Fibroblast of lung (primary cell): ENCODE measurements around the gene SLC13A3. TPM values are rescaled to one million over a fixed set of nuclear protein-coding genes. Genes with fewer than 3 reads are reported as not detected.

Experiments used
- DNase-seq, 2 donors: peaks; one replicate each; pipeline versions ENCODE4 v3.0.0 to v3.0.0-alpha.2; 2010; ENCODE audit warnings: low read depth in 2 of 2
- H2AFZ ChIP-seq: 2 replicates; pipeline ENCODE4 v1.5.1; 2012; ENCODE audit warnings: low read length, control low read depth, inconsistent platforms
- H3K27ac ChIP-seq: 2 replicates; pipeline ENCODE4 v1.5.1; 2011; ENCODE audit warnings: low read length, control low read depth; ENCODE audit not compliant: insufficient read depth
- H3K27me3 ChIP-seq: 2 replicates; pipeline ENCODE4 v1.5.1; 2011; ENCODE audit warnings: mild to moderate bottlenecking, low read length; ENCODE audit not compliant: control insufficient read depth, insufficient read depth
- H3K36me3 ChIP-seq: 2 replicates; pipeline ENCODE4 v1.5.1; 2011; ENCODE audit warnings: low read length; ENCODE audit not compliant: control insufficient read depth, insufficient read depth
- H3K4me1 ChIP-seq: 2 replicates; pipeline ENCODE4 v1.5.1; 2011; ENCODE audit warnings: low read length; ENCODE audit not compliant: control insufficient read depth, insufficient read depth; ENCODE audit errors: extremely low read depth
- H3K4me2 ChIP-seq: 2 replicates; pipeline ENCODE4 v1.5.1; 2011; ENCODE audit warnings: low read length, control low read depth; ENCODE audit not compliant: insufficient read depth; ENCODE audit errors: extremely low read depth
- H3K4me3 ChIP-seq, 4 experiments: fragments of 200-600 bp in 1 of 4; sonication (generic) in 1 of 4; replicated peaks in 1 of 4; 2 replicates each; pipeline ENCODE4 v1.5.1; 2011 to 2016; ENCODE audit warnings: low read length in 4 of 4, low read depth in 3 of 4, mild to moderate bottlenecking in 3 of 4, control low read depth in 2 of 4, inconsistent platforms in 1 of 4, mixed read lengths in 1 of 4; ENCODE audit not compliant: insufficient read depth in 1 of 4; ENCODE audit errors: control extremely low read depth in 1 of 4
- H3K79me2 ChIP-seq: 2 replicates; pipeline ENCODE4 v1.5.1; 2012; ENCODE audit warnings: mild to moderate bottlenecking, low read length, inconsistent platforms; ENCODE audit not compliant: control insufficient read depth, insufficient read depth
- H3K9ac ChIP-seq: 2 replicates; pipeline ENCODE4 v1.5.1; 2011; ENCODE audit warnings: mild to moderate bottlenecking, low read length, control low read depth; ENCODE audit not compliant: insufficient read depth
- H3K9me3 ChIP-seq: 2 replicates; pipeline ENCODE4 v1.5.1; 2012; ENCODE audit warnings: low read depth, low read length; ENCODE audit not compliant: control insufficient read depth, insufficient read depth
- H4K20me1 ChIP-seq: 2 replicates; pipeline ENCODE4 v1.5.1; 2011; ENCODE audit warnings: low read length; ENCODE audit not compliant: control insufficient read depth, insufficient read depth; ENCODE audit errors: extremely low read depth
- EZH2 ChIP-seq: IDR thresholded peaks from 2 replicates; pipeline ENCODE4 v1.5.1; 2012; ENCODE audit warnings: low read length, control low read depth, mild to moderate bottlenecking; ENCODE audit errors: missing control alignments
- polyA plus RNA-seq, 2 donors: library from polyadenylated mRNA; depleted of rRNA in 1 of 2; stranded (reverse) in 1 of 2; unstranded in 1 of 2; fragments of >200 nt; gene quantifications; 2 replicates each; pipeline ENCODE4 v1.2.1, GENCODE V29; 2011 to 2012; ENCODE audit warnings: missing spikeins in 1 of 2
- total RNA-seq: library from RNA; depleted of rRNA; stranded (reverse); fragments of >200 nt; gene quantifications from 2 replicates; pipeline ENCODE4 v1.2.1, GENCODE V29; 2014
- TF ChIP-seq, protein P1 (sequence below), 2 donors: IDR thresholded peaks in 1 of 2; conservative IDR thresholded peaks in 1 of 2; 1 replicate in 1 of 2; 2 replicates in 1 of 2; pipeline ENCODE4 v1.5.1; 2011 to 2012; ENCODE audit warnings: low read length in 2 of 2, control low read depth in 1 of 2, inconsistent platforms in 1 of 2, low read depth in 1 of 2, mild to moderate bottlenecking in 1 of 2

Gene SLC13A3
- total and polyA plus RNA-seq, 2 donors (not counting 1 experiment from before 2014, with no cell fraction given), result 2.2 to 5.6 TPM

DNA sequence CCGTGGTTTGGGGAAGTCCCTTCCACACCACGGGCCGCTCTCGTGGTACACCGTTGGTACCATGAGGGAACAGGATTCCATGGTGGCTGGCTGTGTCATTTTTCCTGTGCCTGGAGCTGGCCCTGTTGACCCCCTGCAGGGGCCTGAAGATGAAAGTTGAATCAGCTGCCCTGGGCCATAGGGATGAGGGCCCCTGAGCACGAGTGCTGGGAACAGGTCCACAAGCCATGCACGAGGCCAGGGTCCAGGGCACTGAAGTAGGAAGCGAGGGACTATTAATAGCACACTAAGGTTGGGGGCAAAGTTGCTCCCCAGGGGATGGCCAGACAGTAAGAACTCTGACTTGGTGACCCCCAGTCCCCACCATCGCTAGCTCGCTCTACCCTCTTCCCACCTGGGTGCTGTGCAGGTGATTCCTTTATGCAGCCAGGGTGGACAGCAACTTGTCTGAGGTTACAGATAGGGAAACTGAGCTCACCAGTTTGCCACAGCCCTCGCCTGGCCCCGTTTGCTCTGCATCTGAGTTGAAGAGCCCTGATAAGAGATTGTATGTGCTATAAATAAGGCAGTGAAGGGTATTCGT is 46.6 kb downstream of the SLC13A3 start:
- no peaks in the 10 kb centered on the region for H3K79me2 ChIP-seq

DNA sequence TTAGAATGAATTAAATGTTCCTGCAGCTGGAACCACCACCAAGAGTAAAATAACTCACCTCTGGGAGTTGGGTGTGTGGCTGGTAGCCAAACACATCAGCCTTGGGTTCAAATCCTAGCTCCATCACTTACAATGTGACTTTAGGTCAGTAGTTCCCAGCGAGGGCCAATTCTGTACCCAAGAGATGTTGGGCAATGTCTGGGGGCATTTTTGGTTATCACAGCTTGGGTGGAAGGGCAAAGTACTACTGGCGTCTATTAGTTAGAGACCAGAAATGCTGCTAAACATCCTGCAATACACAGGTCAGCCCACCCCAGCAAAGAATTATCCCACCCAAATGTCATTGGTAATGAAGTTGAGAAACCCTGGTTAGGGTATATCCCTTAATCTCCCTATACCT is 48.8 kb downstream of the SLC13A3 start:
- Histone ChIP-seq H4K20me1 (no peaks in the 10 kb centered on the region), H3K79me2 (no peaks in the 10 kb centered on the region)

More for the DNA sequence above, 46.6 kb downstream of the SLC13A3 start:
- Histone ChIP-seq H3K9me3 (no peaks in the 10 kb centered on the region), H3K4me3 (no peak overlapping the region), H3K27me3 (no peaks in the 10 kb centered on the region), H3K4me1 (no peaks in the 10 kb centered on the region), H3K4me2 (no peak overlapping the region), H3K9ac (no peak overlapping the region), H2AFZ (no peak overlapping the region), H3K36me3 (no peaks in the 10 kb centered on the region), H4K20me1 (no peaks in the 10 kb centered on the region), H3K27ac (no peak overlapping the region)
- DNase-seq, result no peak
- TF ChIP-seq EZH2, result no peak
- TF ChIP-seq, protein P1, sequence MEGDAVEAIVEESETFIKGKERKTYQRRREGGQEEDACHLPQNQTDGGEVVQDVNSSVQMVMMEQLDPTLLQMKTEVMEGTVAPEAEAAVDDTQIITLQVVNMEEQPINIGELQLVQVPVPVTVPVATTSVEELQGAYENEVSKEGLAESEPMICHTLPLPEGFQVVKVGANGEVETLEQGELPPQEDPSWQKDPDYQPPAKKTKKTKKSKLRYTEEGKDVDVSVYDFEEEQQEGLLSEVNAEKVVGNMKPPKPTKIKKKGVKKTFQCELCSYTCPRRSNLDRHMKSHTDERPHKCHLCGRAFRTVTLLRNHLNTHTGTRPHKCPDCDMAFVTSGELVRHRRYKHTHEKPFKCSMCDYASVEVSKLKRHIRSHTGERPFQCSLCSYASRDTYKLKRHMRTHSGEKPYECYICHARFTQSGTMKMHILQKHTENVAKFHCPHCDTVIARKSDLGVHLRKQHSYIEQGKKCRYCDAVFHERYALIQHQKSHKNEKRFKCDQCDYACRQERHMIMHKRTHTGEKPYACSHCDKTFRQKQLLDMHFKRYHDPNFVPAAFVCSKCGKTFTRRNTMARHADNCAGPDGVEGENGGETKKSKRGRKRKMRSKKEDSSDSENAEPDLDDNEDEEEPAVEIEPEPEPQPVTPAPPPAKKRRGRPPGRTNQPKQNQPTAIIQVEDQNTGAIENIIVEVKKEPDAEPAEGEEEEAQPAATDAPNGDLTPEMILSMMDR (conservative IDR thresholded peaks at IDR 0.05 in 1 of 2, IDR thresholded peaks at IDR 0.05 in 1 of 2; ENCODE audit: low read depth in 1 of 2, low read length in 2 of 2), result no peak

DNA sequence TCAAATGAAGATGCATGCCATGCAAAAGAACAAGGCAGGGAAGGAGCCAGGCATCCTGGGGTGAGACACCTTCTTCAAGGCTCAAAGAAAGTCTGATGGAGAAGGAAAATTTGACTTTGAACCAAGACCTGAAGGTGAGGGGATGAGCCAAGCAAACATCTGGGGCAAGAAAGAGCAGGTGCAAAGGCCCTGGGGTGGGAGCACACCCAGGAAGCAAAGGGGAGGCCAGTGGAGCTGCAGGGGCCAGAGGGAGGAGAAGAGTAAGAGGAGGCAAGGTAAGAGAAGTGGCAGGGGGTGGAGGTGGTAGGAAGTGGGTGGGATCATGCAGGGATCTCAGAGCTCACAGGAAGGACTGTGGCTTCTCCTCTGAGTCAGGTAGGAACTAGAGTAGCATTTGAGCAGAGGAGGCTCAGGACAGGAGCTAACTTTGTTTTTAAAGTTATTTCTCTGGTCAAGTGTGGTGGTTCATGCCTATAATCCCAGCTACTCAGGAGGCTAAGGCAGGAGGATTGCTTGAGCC is 49.6 kb downstream of the SLC13A3 start:
- H4K20me1 ChIP-seq, result no peaks in the 10 kb centered on the region
- H3K9ac ChIP-seq, result no peak overlapping the region
- no peaks in the 10 kb centered on the region for H3K79me2 ChIP-seq
- no peaks in the 10 kb centered on the region for H3K27me3 ChIP-seq
- DNase-seq, result no peak
- no peaks in the 10 kb centered on the region for H3K4me1 ChIP-seq
- no peak overlapping the region for H3K27ac ChIP-seq
- H3K4me3 ChIP-seq, result no peak overlapping the region
- H3K36me3 ChIP-seq, result no peaks in the 10 kb centered on the region
- TF ChIP-seq, protein P1 (conservative IDR thresholded peaks at IDR 0.05 in 1 of 2, IDR thresholded peaks at IDR 0.05 in 1 of 2; ENCODE audit: low read depth in 1 of 2, low read length in 2 of 2), result no peak
- no peak for TF ChIP-seq EZH2
- H3K4me2 ChIP-seq, result no peak overlapping the region
- H3K9me3 ChIP-seq, result no peaks in the 10 kb centered on the region
- no peak overlapping the region for H2AFZ ChIP-seq

More for the DNA sequence above, 48.8 kb downstream of the SLC13A3 start:
- no peak overlapping the region for H2AFZ ChIP-seq
- no peak overlapping the region for H3K27ac ChIP-seq
- no peaks in the 10 kb centered on the region for H3K36me3 ChIP-seq
- TF ChIP-seq, protein P1 (conservative IDR thresholded peaks at IDR 0.05 in 1 of 2, IDR thresholded peaks at IDR 0.05 in 1 of 2; ENCODE audit: low read depth in 1 of 2, low read length in 2 of 2), result no peak
- no peak for TF ChIP-seq EZH2
- no peaks in the 10 kb centered on the region for H3K27me3 ChIP-seq
- H3K4me3 ChIP-seq, result no peak overlapping the region
- no peaks in the 10 kb centered on the region for H3K4me1 ChIP-seq
- DNase-seq, result no peak
- no peaks in the 10 kb centered on the region for H3K9me3 ChIP-seq
- no peak overlapping the region for H3K4me2 ChIP-seq
- no peak overlapping the region for H3K9ac ChIP-seq
